Small intestine (tissue), 7 donors: ENCODE measurements around the gene ZNF76. TPM values are rescaled to one million over a fixed set of nuclear protein-coding genes. Genes with fewer than 3 reads are reported as not detected.

Experiments
- DNase-seq, 2 donors: peaks; one replicate each; pipeline versions ENCODE4 v3.0.0 to v3.0.0-alpha.2; 2013
- FAIRE-seq: peaks from 2 replicates; lab custom pipeline; 2012; peaks lifted over from hg19 to GRCh38; lab: Jason Lieb, UNC
- H3K27ac ChIP-seq, 3 donors: one replicate each; pipeline ENCODE4 v1.5.1; 2013; ENCODE audit warnings: low read length in 2 of 3, mild to moderate bottlenecking in 2 of 3, control low read depth in 1 of 3, inconsistent platforms in 1 of 3, low read depth in 1 of 3, moderate library complexity in 1 of 3
- H3K27me3 ChIP-seq, 3 donors: one replicate each; pipeline ENCODE4 v1.6.1; 2013; ENCODE audit warnings: low read length in 3 of 3, inconsistent platforms in 1 of 3; ENCODE audit not compliant: control insufficient read depth in 3 of 3, insufficient read depth in 3 of 3
- H3K36me3 ChIP-seq, 3 donors: one replicate each; pipeline ENCODE4 v1.6.1; 2013; ENCODE audit warnings: low read length in 3 of 3, inconsistent platforms in 1 of 3, low read depth in 1 of 3, mild to moderate bottlenecking in 1 of 3, moderate library complexity in 1 of 3; ENCODE audit not compliant: control insufficient read depth in 3 of 3, insufficient read depth in 2 of 3
- H3K4me1 ChIP-seq, 3 donors: one replicate each; pipeline ENCODE4 v1.6.1; 2013; ENCODE audit warnings: low read length in 2 of 3, inconsistent platforms in 1 of 3, low read depth in 1 of 3, mild to moderate bottlenecking in 1 of 3, moderate library complexity in 1 of 3; ENCODE audit not compliant: control insufficient read depth in 3 of 3, insufficient read depth in 2 of 3
- H3K4me3 ChIP-seq, 3 donors: one replicate each; pipeline ENCODE4 v1.5.1; 2013; ENCODE audit warnings: low read length in 3 of 3, control low read depth in 1 of 3, inconsistent platforms in 1 of 3, low read depth in 1 of 3, mild to moderate bottlenecking in 1 of 3, moderate library complexity in 1 of 3
- H3K9me3 ChIP-seq, 2 donors: one replicate each; pipeline ENCODE4 v1.6.1; 2013; ENCODE audit warnings: low read depth in 1 of 2, low read length in 1 of 2; ENCODE audit not compliant: control insufficient read depth in 2 of 2, insufficient read depth in 1 of 2
- WGBS, 3 donors: extraction: QIAGEN DNeasy Blood & Tissue Kit; methylation state at CpG; one replicate each; pipeline ENCODE4 v1.1.7; 2013; 5-methylcytosine and 5-hydroxymethylcytosine counted together
- polyA plus RNA-seq, 4 donors: library from polyadenylated mRNA; stranded (reverse) in 3 of 4; unstranded in 1 of 4; fragments of 200-250 nt in 3 of 4; fragments of 120-200 nt in 1 of 4; gene quantifications; one replicate each; pipeline versions ENCODE4 v1.2.1 to v1.2.3, GENCODE V29; 2013
- donor health status: healthy with polysubstance abuse.
- donor health status: control.
- donor health status: control.
- donor health status: Bipolar disorder and iron deficiency.
- donor health status: healthy.

The ZNF76 gene
- polyA plus RNA-seq, 4 donors, result 16.2 to 33.9 (median 24.4) TPM

GRCh38 chr6:35216851-35217811 is 42.4 kb upstream of the ZNF76 start:
- Histone ChIP-seq H3K4me1 (peaks cover 0 to 8% (median 0%) of the 10 kb centered on the region in 3 donors), H3K9me3 (no peaks in the 10 kb centered on the region), H3K36me3 (no peaks in the 10 kb centered on the region), H3K4me3 (no peak overlapping the region), H3K27ac (no peak overlapping the region), H3K27me3 (peaks cover 0 to 72% (median 18%) of the 10 kb centered on the region in 3 donors)
- whole genome bisulfite sequencing, 3 donors, result 45 to 51% (median 48%) methylated on average over 12 to 16 of the region's 17 CpGs
- no peak for DNase-seq
- FAIRE-seq, result no peak

- no peak for DNase-seq
- Histone ChIP-seq H3K27me3 (peaks cover 0 to 64% (median 15%) of the 10 kb centered on the region in 3 donors), H3K27ac (no peak overlapping the region), H3K9me3 (no peaks in the 10 kb centered on the region), H3K4me3 (no peak overlapping the region), H3K4me1 (peaks cover 0 to 8% (median 0%) of the 10 kb centered on the region in 3 donors), H3K36me3 (no peaks in the 10 kb centered on the region)
- WGBS, 3 donors, result 51 to 53% (median 51%) methylated on average over 4 of the region's 4 CpGs
- FAIRE-seq, result no peak
Observed at GRCh38 chr6:35218021-35218420, 41.5 kb upstream of the ZNF76 start.

GRCh38 chr6:35218456-35218855 is 41.1 kb upstream of the ZNF76 start:
- FAIRE-seq (no peak), DNase-seq (no peak)
- peaks cover 0 to 5% (median 0%) of the 10 kb centered on the region in 3 donors for H3K4me1 ChIP-seq
- H3K27ac ChIP-seq, result no peak overlapping the region
- peaks cover 0 to 59% (median 15%) of the 10 kb centered on the region in 3 donors for H3K27me3 ChIP-seq
- 78 to 97% (median 95%) methylated on average over 4 of the region's 4 CpGs for WGBS, 3 donors
- no peaks in the 10 kb centered on the region for H3K36me3 ChIP-seq
- no peak overlapping the region for H3K4me3 ChIP-seq
- H3K9me3 ChIP-seq, result no peaks in the 10 kb centered on the region

- no peaks in the 10 kb centered on the region for H3K36me3 ChIP-seq
- FAIRE-seq (no peak), DNase-seq (no peak)
- no peak overlapping the region for H3K27ac ChIP-seq
- 65 to 72% (median 71%) methylated on average over 4 of the region's 4 CpGs for whole genome bisulfite sequencing, 3 donors
- H3K4me1 ChIP-seq, result peaks cover 0 to 2% (median 0%) of the 10 kb centered on the region in 3 donors
- H3K4me3 ChIP-seq, result no peak overlapping the region
- no peaks in the 10 kb centered on the region for H3K9me3 ChIP-seq
- H3K27me3 ChIP-seq, result peaks cover 0 to 48% (median 10%) of the 10 kb centered on the region in 3 donors
Observed at GRCh38 chr6:35219683-35220326, 39.7 kb upstream of the ZNF76 start.

- Histone ChIP-seq H3K36me3 (no peaks in the 10 kb centered on the region), H3K4me3 (no peak overlapping the region), H3K4me1 (no peaks in the 10 kb centered on the region), H3K27ac (no peak overlapping the region), H3K27me3 (peaks cover 0 to 39% (median 6%) of the 10 kb centered on the region in 3 donors), H3K9me3 (no peaks in the 10 kb centered on the region)
- 88 to 94% (median 93%) methylated on average over 1 of the region's 1 CpG for WGBS, 3 donors
- FAIRE-seq (no peak), DNase-seq (no peak)
Observed at GRCh38 chr6:35220711-35221110, 38.8 kb upstream of the ZNF76 start.

- Histone ChIP-seq H3K36me3 (peaks cover 0 to 5% (median 0%) of the 10 kb centered on the region in 3 donors), H3K27me3 (peaks cover 0 to 15% (median 0%) of the 10 kb centered on the region in 3 donors), H3K4me3 (no peak overlapping the region), H3K9me3 (no peaks in the 10 kb centered on the region), H3K27ac (no peak overlapping the region), H3K4me1 (no peaks in the 10 kb centered on the region)
- FAIRE-seq, result no peak
- DNase-seq, result no peak
- WGBS, 3 donors, result 53 to 85% (median 74%) methylated on average over 2 of the region's 2 CpGs
Observed at GRCh38 chr6:35223396-35223795, 36.1 kb upstream of the ZNF76 start.

- DNase-seq (no peak), FAIRE-seq (no peak)
- no peak overlapping the region for H3K27ac ChIP-seq
- no peaks in the 10 kb centered on the region for H3K4me1 ChIP-seq
- WGBS, 3 donors, result 75 to 82% (median 81%) methylated on average over 4 of the region's 4 CpGs
- no peak overlapping the region for H3K4me3 ChIP-seq
- H3K36me3 ChIP-seq, result peaks cover 0 to 6% (median 0%) of the 10 kb centered on the region in 3 donors
- peaks cover 0 to 6% (median 0%) of the 10 kb centered on the region in 3 donors for H3K27me3 ChIP-seq
- H3K9me3 ChIP-seq, result no peaks in the 10 kb centered on the region
Observed at GRCh38 chr6:35224720-35225119, 34.8 kb upstream of the ZNF76 start.

- no peak for DNase-seq
- WGBS, 3 donors, result 91 to 94% (median 92%) methylated on average over 6 of the region's 6 CpGs
Observed at GRCh38 chr6:35228481-35228880, 31.1 kb upstream of the ZNF76 start.

More at GRCh38 chr6:35228481-35228880, 31.1 kb upstream of the ZNF76 start:
- Histone ChIP-seq H3K4me3 (no peak overlapping the region), H3K27ac (no peak overlapping the region), H3K4me1 (no peaks in the 10 kb centered on the region), H3K9me3 (no peaks in the 10 kb centered on the region), H3K36me3 (peaks cover 0 to 11% (median 0%) of the 10 kb centered on the region in 3 donors), H3K27me3 (no peaks in the 10 kb centered on the region)
- no peak for FAIRE-seq
